GDM1 (cell line): ENCODE measurements around the gene ULK4.
"Not testable (repeated sequence)": the region's sequence is repeated elsewhere in the genome, so short reads cannot be mapped to it uniquely, and the experiment has no call there.

ENCODE experiments used
- DNase-seq: peaks from one replicate; lab custom pipeline; 2025; lab: John Stamatoyannopoulos, UW

The ULK4 gene

DNA sequence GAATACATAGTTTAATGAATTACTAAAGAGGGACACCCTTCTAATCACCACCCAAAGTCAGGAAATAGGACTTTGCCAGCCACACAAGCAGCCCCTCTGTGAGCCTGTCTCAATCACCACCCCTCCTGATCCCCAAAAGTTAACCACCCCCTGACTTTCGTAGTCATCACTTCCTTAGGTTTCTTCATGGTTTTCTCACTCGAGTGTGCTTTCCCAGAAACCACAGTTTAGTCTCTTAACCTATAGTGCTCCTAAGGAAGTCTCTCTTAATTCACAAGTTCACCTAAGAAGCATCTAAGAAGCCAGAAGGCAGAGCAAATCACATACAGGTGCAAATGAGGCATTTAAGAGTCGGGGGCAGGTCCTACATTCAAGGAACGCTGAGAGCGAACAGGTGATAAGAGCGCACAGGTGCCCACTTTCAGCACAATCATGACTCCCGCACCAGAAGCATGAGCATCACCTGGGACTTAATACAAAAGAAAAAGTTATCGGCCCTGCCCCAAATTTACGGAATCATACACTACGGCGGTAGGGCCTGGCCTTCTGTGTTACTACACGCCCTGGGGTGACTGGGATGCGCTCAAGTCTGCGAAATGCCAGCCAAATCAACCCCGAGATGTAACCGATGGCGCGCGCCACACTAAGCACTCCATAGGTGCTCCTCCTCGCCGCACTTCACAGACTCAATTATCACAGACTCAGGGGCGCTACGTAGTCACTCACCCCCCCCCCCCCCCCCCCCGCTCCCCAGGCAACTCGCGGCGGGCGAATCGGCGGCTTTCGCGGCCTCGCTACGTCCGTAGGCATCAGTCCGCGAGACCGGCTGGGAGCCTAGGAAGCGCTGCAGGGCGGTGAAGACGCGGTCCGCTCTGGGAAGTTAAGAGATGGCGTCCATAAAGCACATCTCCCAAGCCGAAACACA, 815 bp downstream of the ULK4 start:
- DNase-seq = peak; percentile 49

- DNase-seq = no peak
Observed at GRCh38 chr3:41956574-41956973, 5.3 kb downstream of the ULK4 start.

GRCh38 chr3:41955192-41955591, 6.7 kb downstream of the ULK4 start:
- no peak for DNase-seq

- no peak for DNase-seq
Observed at GRCh38 chr3:41943311-41943843, 18.5 kb downstream of the ULK4 start.

DNA sequence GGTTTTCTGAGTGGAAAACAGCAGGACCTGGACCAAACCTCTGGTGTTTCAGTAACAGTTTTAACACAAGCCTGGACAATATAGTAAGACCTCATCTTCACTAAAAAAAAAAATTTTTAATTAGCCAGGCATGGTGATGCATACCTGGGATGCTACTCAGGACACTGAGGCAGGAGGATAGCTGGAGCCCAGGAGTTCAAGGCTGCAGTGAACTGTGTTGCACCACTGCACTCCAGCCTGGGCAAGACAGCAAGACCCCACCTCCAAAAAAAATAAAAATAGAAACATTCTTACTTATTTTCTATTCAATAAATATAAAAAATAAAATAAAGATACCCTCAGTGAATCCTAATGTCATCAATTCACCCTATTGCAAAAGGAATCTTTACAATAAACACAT, 21.5 kb downstream of the ULK4 start:
- DNase-seq = no peak

DNA sequence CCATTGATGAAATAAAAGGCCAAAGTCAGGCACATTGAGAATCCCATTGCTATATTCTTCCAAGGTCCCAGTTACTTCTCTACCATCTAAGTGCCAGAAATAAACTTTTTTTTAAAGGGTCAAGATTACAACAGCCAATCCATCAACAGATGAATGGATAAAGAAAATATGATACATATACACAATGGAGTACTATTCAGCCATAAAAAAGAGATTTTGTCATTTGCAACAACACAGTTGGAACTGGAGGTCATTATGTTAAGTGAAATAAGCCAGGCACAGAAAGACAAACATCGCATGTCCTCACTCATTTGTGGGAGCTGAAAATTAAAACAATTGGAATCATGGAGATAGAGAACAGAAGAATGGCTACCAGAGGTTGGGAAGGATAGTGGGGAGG, 25.5 kb downstream of the ULK4 start:
- DNase-seq = no peak

- no peak for DNase-seq
Observed at GRCh38 chr3:41933154-41933676, 28.7 kb downstream of the ULK4 start.

DNA sequence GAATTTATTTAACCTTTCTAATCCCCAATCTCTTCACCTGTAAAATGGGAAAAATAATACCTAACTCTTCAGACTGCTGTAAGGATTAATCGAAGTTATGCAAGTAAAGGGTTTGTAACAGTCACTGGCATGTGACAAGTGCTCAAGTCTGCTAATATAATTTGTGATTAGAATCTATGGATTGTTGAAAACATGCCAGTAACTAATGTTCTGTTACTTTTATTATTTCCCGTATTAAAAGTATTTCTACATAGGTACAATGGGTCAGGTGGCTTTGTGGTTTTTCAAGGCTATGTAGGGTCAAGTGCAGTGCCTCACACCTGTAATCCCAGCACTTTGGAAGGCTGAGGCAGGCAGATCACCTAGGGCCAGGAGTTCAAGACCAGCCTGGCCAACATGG, 29.4 kb downstream of the ULK4 start:
- no peak for DNase-seq

DNA sequence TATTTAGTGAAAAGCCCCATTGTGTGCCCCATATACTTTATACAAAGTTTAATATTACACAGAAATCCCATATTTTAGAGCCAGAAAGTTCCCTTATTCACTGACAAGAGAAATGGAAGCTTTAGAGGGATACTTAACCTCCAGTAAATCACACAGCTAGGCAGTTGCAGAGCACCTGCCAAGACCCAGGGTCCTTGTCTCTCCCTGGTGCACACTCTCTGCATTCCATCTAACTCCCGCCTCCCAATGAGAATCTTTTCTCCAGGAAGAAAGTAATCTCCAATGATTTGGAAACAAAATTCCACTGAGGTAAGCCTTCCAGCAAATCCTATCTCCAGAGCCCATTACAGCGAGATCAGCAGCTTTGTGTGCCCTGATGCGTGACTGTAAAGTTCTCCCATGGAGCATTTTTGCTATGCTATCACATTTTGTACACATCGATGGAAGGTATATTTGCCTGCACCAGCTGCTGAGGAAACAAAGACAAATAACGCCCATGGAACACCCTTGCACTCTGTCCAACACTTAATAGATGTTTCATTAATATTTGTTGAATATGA, 41.4 kb downstream of the ULK4 start:
- DNase-seq = no peak

GRCh38 chr3:41915353-41915752, 46.5 kb downstream of the ULK4 start:
- DNase-seq = no peak

- DNase-seq = no peak
Observed at GRCh38 chr3:41912280-41912679, 49.6 kb downstream of the ULK4 start.

GRCh38 chr3:41907330-41908073, 54.4 kb downstream of the ULK4 start:
- DNase-seq = no peak

- no peak for DNase-seq
Observed at GRCh38 chr3:41900265-41900664, 61.6 kb downstream of the ULK4 start.

DNA sequence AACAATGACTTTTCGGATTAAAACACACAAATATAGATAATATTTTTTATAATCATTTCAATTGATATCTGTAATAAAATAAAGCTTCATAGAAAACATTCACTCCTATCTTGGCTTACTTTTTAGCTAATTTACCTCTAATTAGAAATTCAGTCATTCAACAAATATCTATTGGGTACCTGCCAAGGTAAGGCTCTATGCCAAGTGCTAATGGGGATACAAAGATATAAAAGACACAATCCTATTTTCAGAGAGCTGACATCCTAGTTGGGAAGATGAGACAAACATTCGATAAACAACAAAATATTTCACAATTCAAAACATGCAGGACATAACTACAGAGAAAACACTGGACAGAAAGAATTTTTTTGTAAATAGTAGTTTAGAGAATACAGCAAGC, 63.3 kb downstream of the ULK4 start:
- DNase-seq = no peak

GRCh38 chr3:41893977-41894376, 67.9 kb downstream of the ULK4 start:
- DNase-seq = no peak

DNA sequence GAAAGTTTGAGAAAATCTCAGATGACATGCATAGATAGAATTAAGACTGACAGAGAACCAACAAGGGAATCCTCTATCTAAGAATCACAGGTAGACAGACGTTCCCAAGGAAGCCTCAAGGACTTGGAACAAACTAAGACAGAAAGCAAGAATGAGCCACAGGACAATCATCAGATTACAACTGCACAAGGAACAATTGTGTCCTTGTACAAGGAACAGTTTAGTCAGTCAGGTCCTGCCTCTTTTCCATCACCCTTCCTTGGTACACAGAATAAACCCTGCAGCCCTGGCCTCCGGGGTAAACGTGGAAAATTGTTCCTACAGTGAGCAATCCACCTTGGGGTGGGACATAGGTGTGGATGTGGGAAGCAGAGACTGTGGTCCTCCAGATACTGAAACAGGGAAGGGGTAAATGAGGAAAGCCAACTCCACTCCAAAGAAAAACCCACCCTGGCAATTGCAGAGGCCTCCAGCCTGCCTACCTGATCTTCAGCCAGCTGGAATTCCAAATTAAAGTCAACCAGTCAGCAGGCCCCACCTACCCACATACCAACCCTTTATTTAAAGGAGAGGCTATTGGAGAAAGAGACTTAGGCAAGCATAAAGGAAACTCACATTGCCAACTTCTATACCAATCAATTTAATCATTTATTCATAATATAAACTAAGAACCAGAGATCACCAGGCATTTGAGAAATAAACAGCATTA, 73.4 kb downstream of the ULK4 start:
- no peak for DNase-seq

GRCh38 chr3:41882956-41883355, 78.9 kb downstream of the ULK4 start:
- no peak for DNase-seq

GRCh38 chr3:41881233-41881821, 80.6 kb downstream of the ULK4 start:
- no peak for DNase-seq

DNA sequence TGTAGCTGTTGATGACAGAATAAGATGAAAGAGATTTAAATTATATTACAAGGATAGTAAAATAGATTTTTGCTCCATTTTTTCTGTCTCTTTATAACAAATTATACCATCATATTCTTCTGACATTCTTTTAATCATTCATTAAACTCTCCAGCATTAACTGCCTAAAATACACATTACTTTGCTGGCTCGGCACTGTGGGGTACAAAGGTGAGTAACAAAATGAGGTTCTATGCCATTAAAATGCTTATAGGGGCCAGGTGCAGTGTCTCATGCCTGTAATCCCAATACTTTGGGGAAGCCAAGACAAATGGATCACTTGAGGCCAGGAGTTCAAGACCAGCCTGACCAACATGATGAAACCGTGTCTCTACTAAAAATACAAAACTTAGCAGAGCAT, 81.5 kb downstream of the ULK4 start:
- no peak for DNase-seq

DNA sequence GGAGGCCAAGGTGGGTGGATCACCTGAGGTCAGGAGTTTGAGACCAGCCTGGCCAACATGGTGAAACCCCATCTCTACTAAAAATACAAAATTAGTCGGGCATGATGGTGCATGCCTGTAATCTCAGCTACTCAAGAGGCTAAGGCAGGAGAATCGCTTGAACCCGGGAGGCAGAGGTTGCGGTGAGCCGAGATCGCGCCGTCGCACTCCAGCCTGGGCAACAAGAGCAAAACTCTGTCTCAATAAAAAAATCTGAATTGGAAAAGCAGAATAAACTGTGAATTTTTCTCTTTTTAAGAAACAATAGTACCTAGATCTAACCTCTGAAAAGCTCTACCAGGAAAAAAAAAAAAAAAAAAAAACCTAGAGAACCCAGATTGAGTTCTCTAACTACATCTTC, 84.2 kb downstream of the ULK4 start:
- not testable (repeated sequence) for DNase-seq

- no peak for DNase-seq
Observed at GRCh38 chr3:41874022-41874421, 87.9 kb downstream of the ULK4 start.
